ENCODE measurements around the gene RGS8. TPM values are rescaled to one million over a fixed set of nuclear protein-coding genes. Genes with fewer than 3 reads are reported as not detected.

RGS8 gene
- total RNA-seq, 1 donor from 2014 or later: not detected

DNA sequence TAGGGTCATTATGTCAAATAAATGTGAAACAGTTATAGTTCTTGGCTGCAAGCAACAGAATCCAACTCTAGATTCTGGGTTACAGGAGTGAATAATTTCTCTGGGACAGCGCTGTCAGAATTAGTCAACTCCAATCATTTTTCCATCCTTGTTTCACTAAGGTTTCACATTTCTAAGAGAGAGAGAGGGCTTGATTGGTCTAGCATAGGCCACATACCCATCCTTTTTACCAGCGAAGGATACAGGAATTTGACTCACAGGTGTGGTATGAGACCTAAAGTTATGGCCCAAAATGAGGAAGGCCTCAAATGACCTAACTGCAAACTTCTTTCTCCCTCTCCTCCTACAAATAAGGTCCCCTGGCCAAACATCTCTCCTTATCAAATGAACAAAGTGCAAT is 25.5 kb upstream of the RGS8 start:
- TF ChIP-seq, protein P1, sequence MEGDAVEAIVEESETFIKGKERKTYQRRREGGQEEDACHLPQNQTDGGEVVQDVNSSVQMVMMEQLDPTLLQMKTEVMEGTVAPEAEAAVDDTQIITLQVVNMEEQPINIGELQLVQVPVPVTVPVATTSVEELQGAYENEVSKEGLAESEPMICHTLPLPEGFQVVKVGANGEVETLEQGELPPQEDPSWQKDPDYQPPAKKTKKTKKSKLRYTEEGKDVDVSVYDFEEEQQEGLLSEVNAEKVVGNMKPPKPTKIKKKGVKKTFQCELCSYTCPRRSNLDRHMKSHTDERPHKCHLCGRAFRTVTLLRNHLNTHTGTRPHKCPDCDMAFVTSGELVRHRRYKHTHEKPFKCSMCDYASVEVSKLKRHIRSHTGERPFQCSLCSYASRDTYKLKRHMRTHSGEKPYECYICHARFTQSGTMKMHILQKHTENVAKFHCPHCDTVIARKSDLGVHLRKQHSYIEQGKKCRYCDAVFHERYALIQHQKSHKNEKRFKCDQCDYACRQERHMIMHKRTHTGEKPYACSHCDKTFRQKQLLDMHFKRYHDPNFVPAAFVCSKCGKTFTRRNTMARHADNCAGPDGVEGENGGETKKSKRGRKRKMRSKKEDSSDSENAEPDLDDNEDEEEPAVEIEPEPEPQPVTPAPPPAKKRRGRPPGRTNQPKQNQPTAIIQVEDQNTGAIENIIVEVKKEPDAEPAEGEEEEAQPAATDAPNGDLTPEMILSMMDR (IDR thresholded peaks at IDR 0.05): no peak
- no peak for ATAC-seq
- no peaks in the 10 kb centered on the region for H3K9me3 ChIP-seq
- H3K27ac ChIP-seq: no peak overlapping the region
- no peaks in the 10 kb centered on the region for H3K4me1 ChIP-seq
- no peaks in the 10 kb centered on the region for H3K36me3 ChIP-seq
- H3K27me3 ChIP-seq: no peaks in the 10 kb centered on the region
- intact Hi-C loops (cut with DNase I): no loop called here
- H3K4me3 ChIP-seq: no peak overlapping the region
- DNase-seq: no peak

DNA sequence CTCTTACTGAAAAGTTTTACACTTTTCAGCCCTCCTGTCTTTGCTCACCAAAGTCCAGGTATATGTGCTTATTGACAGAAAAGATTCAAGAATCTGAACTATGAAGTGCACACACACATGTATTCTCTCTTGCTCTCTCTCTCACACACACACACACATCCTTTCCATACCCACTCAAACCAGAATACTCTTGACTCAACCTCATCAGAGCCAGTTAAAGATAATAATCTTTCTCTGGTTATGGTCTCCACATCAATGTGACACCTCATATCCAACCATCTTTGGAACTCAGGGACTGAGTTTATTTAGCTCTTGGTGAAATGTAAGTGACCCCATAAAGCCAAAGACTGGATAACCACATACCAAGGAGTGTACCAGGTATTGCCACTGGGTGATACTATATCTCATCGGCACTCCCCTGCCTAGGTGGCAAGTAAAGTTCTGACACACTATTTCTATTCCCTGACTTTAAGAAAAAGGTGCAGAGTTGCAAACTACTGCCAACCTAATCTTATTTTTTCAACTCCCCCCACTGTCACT is 24.9 kb upstream of the RGS8 start:
- ATAC-seq: no peak
- H3K36me3 ChIP-seq: no peaks in the 10 kb centered on the region
- DNase-seq: no peak
- H3K9me3 ChIP-seq: no peaks in the 10 kb centered on the region
- no peaks in the 10 kb centered on the region for H3K27me3 ChIP-seq
- H3K27ac ChIP-seq: no peak overlapping the region
- H3K4me3 ChIP-seq: no peak overlapping the region
- intact Hi-C loops (cut with DNase I): no loop called here
- H3K4me1 ChIP-seq: no peaks in the 10 kb centered on the region
- TF ChIP-seq, protein P1 (IDR thresholded peaks at IDR 0.05): no peak

GRCh38 chr1:182707122-182707521 is 22.7 kb upstream of the RGS8 start:
- H3K4me1 ChIP-seq: no peaks in the 10 kb centered on the region
- H3K27ac ChIP-seq: no peak overlapping the region
- intact Hi-C loops (cut with DNase I): no loop called here
- H3K27me3 ChIP-seq: no peaks in the 10 kb centered on the region
- TF ChIP-seq, protein P1 (IDR thresholded peaks at IDR 0.05): no peak
- no peak overlapping the region for H3K4me3 ChIP-seq
- H3K9me3 ChIP-seq: no peaks in the 10 kb centered on the region
- DNase-seq (no peak), ATAC-seq (no peak)
- H3K36me3 ChIP-seq: no peaks in the 10 kb centered on the region

- ATAC-seq (no peak), DNase-seq (no peak)
- intact Hi-C loops (cut with DNase I): no loop called here
- Histone ChIP-seq H3K27ac (no peak overlapping the region), H3K27me3 (no peaks in the 10 kb centered on the region), H3K9me3 (no peaks in the 10 kb centered on the region), H3K4me1 (no peaks in the 10 kb centered on the region), H3K4me3 (no peak overlapping the region), H3K36me3 (no peaks in the 10 kb centered on the region)
- TF ChIP-seq, protein P1 (IDR thresholded peaks at IDR 0.05): no peak
Measured at GRCh38 chr1:182704677-182705076, 20.3 kb upstream of the RGS8 start.

DNA sequence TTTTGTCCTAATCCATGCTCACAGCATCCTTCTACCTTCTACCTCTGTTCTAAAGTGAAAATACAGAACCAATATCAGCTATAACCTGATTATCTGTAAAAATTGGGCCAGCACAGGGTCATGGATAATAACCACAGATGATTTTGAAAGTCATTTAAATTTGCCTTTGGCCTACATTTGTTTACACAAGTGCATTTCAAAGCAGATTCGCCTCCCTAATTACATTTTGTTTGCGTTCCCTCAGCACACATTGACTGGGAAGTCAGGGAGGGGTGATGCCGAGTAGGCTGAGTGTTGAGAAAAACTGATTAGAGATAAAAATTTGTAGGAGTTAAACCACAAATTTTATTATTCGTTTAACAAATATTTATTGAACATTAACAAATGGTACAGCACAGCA is 19.2 kb upstream of the RGS8 start:
- H3K4me1 ChIP-seq: no peaks in the 10 kb centered on the region
- H3K27ac ChIP-seq: no peak overlapping the region
- H3K36me3 ChIP-seq: no peaks in the 10 kb centered on the region
- no peaks in the 10 kb centered on the region for H3K27me3 ChIP-seq
- DNase-seq: no peak
- TF ChIP-seq, protein P1 (IDR thresholded peaks at IDR 0.05): no peak
- no peak overlapping the region for H3K4me3 ChIP-seq
- H3K9me3 ChIP-seq: no peaks in the 10 kb centered on the region
- intact Hi-C loops (cut with DNase I): no loop called here
- ATAC-seq: no peak

Measured in upper lobe of right lung (tissue), 1 donor.